Activated CD4-positive, alpha-beta T cell treated with anti-CD3 and anti-CD28 coated beads for 1 hour (primary cell): ENCODE measurements around the gene GIMAP4.
"Not testable (repeated sequence)": the region's sequence is repeated elsewhere in the genome, so short reads cannot be mapped to it uniquely, and the experiment has no call there.

ENCODE experiments used
- DNase-seq: peaks from one replicate; pipeline ENCODE4 v3.0.0-alpha.2; 2020

GIMAP4 gene

DNA sequence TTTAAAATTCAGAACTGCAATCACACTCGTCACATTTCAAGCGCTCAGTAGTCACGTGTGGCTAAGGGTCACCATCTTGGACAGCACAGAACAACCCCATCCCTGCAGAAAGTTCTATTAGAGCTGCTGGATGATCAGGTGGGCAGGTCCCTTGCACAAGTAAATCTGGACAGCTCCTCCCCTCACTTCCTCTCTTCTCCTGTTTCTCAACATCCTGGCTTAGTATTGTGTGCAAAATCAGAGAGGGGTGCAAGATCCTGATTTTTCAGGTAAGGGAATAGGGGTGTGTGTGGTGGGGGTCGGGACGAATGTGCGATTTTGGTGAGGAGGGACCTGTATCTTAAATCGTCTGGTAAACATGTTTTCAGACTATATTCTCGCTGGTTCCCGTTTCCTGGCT is at the start of gene GIMAP4:
Gene GIMAP4 (plus strand): TSS at position 222 of the 400 bp plus-strand sequence. CDS start 2,512 bp downstream, outside the sequence.
- DNase-seq: no peak

GRCh38 chr7:150519310-150519709 is 47.9 kb upstream of the GIMAP4 start:
- DNase-seq: no peak

DNA sequence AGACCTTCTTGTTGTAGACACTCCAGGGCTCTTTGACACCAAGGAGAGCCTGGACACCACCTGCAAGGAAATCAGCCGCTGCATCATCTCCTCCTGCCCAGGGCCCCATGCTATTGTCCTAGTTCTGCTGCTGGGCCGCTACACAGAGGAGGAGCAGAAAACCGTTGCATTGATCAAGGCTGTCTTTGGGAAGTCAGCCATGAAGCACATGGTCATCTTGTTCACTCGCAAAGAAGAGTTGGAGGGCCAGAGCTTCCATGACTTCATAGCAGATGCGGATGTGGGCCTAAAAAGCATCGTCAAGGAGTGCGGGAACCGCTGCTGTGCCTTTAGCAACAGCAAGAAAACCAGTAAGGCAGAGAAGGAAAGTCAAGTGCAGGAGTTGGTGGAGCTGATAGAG is 47.0 kb upstream of the GIMAP4 start:
- DNase-seq: no peak

DNA sequence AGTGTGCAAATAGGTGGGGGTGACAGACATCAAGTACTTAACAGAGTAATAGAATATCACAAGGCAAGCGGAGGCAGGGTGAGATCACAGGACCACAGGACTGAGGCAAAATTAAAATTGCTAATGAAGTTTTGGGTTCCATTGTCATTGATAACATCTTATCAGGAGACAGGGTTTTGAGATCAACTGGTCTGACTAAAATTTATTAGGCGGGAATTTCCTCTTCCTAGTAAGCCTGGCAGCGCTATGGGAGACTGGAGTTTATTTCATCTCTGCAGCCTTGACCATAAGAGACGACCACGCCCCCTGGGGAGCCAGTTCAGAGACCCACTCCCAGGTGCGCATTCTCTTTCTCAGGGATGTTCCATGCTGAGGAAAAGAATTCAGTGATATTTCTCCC is 44.3 kb upstream of the GIMAP4 start:
- DNase-seq: not testable (repeated sequence)

DNA sequence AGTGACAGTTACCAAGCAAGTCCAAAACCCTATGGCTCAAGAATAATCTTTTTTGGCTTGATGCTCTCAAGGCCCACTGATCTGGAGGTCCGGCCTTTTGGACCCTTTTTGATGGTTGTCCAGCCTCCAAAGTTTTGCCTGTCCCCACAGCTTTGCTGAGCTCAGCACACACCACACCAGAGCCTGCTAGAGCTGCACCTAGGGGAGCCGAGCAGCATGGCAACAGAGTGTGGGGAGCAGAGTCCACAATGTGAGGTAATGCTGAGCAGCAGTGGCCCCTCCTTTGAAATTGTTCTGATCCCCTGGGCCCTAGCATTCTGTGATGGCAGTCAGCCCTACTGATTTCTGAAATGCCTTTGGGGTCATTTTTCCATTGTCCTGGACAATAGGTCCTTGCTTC is 43.2 kb upstream of the GIMAP4 start:
- no peak for DNase-seq

DNA sequence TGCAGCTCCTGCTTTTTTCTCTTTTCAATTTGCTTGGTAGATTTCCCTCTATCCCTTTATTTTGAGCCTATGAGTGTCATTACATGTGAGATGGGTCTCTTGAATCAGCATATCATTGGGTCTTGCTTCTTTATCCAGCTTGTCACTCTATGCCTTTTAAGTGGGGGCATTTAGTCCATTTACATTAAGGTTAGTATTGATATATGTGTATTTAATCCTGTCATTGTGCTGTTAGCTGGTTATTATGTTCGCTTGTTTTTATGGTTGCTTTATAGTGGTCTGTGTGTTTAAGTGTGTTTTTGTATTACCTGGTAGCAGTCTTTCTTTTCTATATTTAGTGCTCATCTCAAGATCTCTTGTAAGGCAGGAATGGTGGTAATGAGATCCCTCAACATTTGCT is 35.5 kb upstream of the GIMAP4 start:
- no peak for DNase-seq

GRCh38 chr7:150538259-150538658 is 28.9 kb upstream of the GIMAP4 start:
- no peak for DNase-seq

DNA sequence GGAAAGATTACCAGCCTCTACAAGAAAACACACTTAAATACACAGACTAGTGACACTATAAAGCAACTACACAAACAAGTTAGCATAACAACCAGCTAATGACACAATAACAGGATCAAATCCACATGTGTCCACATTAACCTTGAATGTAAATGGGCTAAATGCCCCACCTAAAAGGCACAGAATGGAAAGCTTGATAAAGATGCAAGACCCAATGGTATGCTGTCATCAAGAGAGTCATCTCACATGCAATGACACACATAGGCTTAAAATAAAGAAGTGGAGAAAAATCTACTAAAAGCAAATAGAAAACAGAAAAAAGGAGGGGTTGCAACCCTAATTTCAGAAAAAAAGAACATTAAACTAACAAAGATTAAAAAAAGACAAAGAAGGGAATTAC is 14.0 kb upstream of the GIMAP4 start:
- DNase-seq: no peak

DNA sequence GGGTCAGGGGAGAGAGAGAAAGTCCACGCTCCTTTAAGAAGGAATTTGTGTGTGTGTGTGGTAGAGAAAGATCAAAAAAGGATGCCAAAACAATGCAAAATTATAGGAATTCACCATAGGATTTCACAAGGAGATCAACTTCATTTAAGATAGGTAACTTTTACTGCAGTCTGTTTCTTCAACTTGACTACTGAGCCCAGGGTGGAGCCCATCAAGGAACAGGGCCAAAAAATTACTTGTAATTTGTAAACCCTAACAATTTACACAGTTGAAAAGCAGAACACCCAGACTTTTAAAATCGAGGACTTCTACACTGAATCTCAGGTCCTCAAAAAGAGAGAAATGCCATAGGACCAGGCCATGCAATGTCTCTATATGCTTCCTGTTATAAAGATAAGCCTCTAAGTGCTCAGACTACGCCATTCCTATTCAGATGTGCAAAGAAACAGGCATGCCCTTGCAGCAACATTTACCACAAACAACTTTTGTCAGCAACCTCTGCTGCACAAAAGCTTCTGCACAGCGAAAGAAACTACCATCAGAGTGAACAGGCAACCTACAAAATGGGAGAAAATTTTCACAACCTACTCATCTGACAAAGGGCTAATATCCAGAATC is 10.6 kb upstream of the GIMAP4 start:
- DNase-seq: no peak

GRCh38 chr7:150560486-150560885 is 6.7 kb upstream of the GIMAP4 start:
- no peak for DNase-seq

DNA sequence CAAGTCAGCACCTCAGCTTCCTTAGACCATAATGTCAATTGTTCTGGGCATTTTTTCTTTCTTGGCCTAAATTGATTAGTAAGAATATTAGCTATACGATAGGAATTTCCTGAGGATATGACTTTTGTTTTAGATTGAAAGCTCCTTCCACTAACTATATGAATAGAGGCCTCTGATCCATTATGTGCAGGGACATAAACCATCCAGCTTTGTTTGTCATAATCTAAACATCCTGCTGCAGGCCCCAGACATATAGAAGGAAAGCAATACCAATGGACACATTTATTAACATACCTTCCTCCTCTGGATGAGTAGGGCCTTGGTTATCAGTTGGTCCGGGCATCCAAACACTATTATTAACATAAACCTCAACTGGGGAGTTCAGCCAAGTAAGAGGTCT is 4.3 kb upstream of the GIMAP4 start:
- no peak for DNase-seq

GRCh38 chr7:150564006-150564405 is 3.2 kb upstream of the GIMAP4 start:
- no peak for DNase-seq

DNA sequence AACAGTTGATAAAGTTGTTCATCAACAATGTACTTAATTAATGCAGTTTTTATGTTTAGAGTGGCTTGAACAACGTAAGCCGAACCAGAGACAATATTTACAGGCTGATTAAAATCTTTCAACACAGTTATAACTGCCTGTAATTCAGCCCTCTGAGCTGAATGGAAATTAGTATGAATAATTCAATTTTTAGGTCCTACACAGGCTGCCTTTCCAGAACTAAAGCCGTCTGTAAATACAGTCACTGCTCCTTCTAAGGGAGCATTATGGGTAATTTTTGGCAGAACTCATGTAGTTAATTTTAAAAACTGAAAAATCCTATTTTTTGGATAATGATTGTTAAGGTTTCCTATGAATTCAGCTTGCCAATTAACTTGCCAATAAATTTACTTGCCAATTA is 2.6 kb upstream of the GIMAP4 start:
- no peak for DNase-seq

GRCh38 chr7:150565239-150565638 is 2.0 kb upstream of the GIMAP4 start:
- no peak for DNase-seq

DNA sequence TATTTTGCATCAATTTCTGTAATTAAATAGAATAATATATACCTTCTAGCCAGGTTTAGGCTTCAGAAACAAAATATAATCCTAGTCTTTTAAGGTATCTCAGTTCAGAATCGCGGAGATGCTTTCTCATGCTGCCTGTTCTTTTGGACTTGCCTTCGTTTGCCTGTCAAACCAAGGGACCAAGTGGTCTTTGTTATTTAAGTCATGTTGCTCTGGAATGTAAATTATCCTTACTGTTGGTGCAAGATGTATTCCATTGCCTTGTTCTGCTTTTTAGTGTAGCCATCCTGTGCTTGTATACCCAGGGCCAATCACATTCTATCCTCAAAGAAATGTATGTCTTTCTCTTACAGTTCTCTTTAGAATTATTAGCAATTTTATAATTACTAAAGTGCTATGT is 1.1 kb upstream of the GIMAP4 start:
- DNase-seq: no peak

DNA sequence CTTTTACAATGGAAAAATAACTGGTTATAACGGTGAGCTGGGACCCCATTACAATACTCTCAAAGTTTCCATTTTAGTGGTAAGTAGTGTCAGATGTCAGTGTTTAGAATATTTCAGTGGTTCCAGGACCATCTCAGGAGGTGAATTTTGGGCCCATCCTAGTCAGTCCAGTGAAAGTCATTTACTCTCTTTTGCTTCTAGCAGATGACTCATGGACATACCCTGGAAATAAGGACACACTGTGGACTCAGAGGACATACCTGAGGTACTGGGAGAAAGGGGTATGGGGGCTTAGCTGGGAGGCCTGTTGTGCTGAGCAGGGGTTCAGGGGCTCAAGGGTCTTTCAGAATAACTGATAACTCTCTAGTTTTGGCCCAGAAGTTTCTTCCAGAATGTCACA is 618 bp upstream of the GIMAP4 start:
- DNase-seq: no peak

- DNase-seq: no peak
These were observed 696 bp downstream of the GIMAP4 start for GRCh38 chr7:150567871-150568301.

GRCh38 chr7:150568714-150569113 is 1.5 kb downstream of the GIMAP4 start:
- DNase-seq: no peak

DNA sequence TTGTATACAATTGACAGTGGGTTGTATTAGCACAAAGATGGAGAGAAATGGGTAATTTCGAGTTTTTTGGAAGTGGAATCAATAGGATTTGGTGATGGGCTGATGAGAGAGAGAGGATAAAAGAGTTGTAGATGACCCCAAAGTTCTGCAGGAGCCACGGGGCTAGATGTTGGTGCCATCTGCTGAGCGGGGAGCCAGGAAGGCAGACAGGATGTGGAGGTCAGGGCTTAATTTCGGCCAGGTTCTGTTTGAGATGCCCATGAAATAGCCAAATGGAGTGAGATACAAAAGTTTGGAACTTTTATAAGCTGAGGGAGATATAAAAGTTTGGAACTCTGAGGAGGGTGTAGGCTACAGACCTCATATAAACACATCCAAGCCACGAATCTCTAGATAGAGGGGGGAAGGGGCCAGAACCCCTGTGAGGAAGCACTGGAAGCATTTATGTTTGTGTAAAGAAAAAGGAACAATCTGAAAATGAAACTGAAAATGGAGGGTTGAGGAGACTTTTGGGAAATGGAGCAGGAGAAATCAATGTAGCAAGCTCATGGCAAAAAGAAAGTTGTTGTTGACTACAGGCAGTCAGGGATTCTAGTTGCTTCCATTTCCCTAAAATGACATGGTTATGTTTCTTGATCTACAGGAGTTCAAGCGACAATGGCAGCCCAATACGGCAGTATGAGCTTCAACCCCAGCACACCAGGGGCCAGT is 2.2 kb downstream of the GIMAP4 start:
- no peak for DNase-seq

DNA sequence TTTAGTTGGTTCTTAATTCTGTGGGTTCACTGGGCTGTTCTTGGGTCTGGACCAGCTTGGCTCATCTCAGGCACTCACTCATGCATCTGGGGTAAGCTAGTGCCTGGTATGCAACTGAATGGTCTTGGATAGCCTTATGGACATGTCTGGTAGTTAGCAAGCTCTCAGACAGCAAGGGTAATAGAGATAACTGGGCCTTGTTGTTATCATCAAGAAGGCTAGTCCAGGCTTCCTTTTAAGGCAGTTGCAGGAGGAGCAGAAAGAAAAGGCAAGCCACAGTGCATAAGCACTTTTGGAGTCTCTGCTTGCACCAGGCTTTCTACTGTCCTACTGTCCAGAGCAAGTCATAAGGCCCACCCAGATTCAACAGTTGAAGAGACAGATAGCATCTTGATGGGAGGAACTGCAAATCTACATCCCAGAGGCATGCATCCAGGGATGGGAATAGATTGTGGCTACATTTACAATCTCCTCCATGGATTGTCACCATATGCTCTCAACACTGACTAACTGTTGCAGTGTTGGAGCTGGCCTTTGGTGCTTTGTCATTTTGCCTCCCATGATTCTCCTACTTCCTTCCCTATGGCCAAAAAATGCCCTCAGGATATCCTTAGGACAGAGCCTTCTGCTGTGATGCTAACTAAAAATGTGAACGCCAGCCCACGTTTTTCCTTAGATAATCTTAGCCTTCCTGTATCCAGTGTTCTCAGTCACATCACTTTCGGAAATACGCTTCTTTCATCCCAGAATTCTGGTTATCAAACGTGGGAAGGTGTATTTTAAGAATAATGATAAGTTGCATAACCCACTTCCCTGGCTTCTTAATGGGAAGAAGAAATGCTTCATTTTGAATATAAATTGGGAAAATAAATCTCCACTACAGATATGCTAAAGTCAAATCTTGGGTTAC is 3.6 kb downstream of the GIMAP4 start:
- DNase-seq: no peak

- DNase-seq: no peak
These were observed 5.3 kb downstream of the GIMAP4 start for GRCh38 chr7:150572496-150572895.

DNA sequence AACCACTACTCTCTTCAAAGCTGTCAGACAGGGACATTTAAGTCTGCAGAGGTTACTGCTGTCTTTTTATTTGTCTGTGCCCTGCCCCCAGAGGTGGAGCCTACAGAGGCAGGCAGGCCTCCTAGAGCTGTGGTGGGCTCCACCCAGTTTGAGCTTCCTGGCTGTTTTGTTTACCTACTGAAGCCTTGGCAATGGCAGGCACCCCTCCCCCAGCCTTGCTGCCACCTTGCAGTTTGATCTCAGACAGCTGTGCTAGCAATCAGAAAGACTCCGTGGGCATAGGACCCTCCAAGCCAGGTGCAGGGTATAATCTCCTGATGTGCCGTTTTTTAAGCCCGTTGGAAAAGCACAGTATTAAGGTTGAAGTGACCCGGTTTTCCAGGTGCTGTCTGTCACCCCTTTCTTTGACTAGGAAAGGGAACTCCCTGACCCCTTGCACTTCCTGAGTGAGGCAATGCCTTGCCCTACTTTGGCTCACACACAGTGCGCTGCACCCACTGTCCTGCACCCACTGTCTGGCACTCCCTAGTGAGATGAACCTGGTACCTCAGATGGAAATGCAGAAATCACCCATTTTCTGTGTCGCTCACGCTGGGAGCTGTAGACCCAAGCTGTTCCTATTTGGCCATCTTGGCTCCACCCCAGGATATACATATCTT is 12.9 kb downstream of the GIMAP4 start:
- not testable (repeated sequence) for DNase-seq
